Measurements from ENCODE around the gene C22orf42. TPM values are rescaled to one million over a fixed set of nuclear protein-coding genes. Genes with fewer than 3 reads are reported as not detected.
A peak's percentile ranks its signal among the peaks of the same experiment; 100 is the strongest.
"Not testable (repeated sequence)": the region's sequence is repeated elsewhere in the genome, so short reads cannot be mapped to it uniquely, and the experiment has no call there.

The C22orf42 gene
- total and polyA plus RNA-seq, 2 donors (not counting 1 experiment from before 2014, with no cell fraction given), result not detected

- H4K20me1 ChIP-seq (ENCODE audit: control insufficient read depth, insufficient read depth, low read length, poor library complexity, severe bottlenecking); H3K36me3 ChIP-seq (replicated peaks in 1 of 2; ENCODE audit: control extremely low read depth in 1 of 2, control insufficient read depth in 1 of 2, extremely low read depth in 1 of 2, insufficient read depth in 2 of 2, low read length in 1 of 2); H3K9me3 Mint-ChIP-seq (ENCODE audit: insufficient read depth); H3K27me3 Mint-ChIP-seq; H3K27me3 ChIP-seq (replicated peaks in 1 of 4; ENCODE audit: control extremely low read depth in 1 of 4, control insufficient read depth in 3 of 4, insufficient read depth in 4 of 4, low read length in 3 of 4); POLR2A ChIA-PET; CTCF ChIA-PET; H3K79me2 ChIP-seq (ENCODE audit: control insufficient read depth, insufficient read depth, low read length); H3K9me3 ChIP-seq (ENCODE audit: control extremely low read depth in 1 of 3, control insufficient read depth in 2 of 3, insufficient read depth in 1 of 3, low read length in 2 of 3); H3K4me1 ChIP-seq (ENCODE audit: control insufficient read depth in 2 of 2, insufficient read depth in 2 of 2, low read length in 2 of 2): not testable (repeated sequence)
- 40% methylated on average over 16 of the region's 16 CpGs for WGBS (ENCODE audit: insufficient coverage)
- Histone ChIP-seq H3K4me3 (ENCODE audit: control extremely low read depth in 1 of 5, extremely low read depth in 1 of 5, insufficient read depth in 1 of 5, low read depth in 2 of 5, low read length in 4 of 5) (peak overlapping the region in 4 of 5 experiments; percentile 42 to 58 (median 50)), H3K9ac (ENCODE audit: low read length) (peak overlapping the region; percentile 53), H2AFZ (ENCODE audit: insufficient read depth, low read depth, low read length, poor library complexity, severe bottlenecking) (peak overlapping the region; percentile 70), H3K27ac (ENCODE audit: low read length in 2 of 2) (peak overlapping the region in 1 of 2 donors; percentile 57), H3K4me2 (replicated peaks; ENCODE audit: low read depth, low read length, poor library complexity, severe bottlenecking) (peak overlapping the region; percentile 51)
- Mint-ChIP-seq H3K27ac (peak overlapping the region; percentile 82), H3K4me3 (peak overlapping the region; percentile 90), H3K4me1 (peaks cover 10% of the 10 kb centered on the region)
- intact Hi-C loops (cut with micrococcal nuclease), result loop anchor here (2.0 to 10.0 kb wide), 2 partner anchors 277 to 337 kb away; partner anchors contain the start of genes FBXO7 and RTCB
- DNase-seq (peak; percentile 71), ATAC-seq (ENCODE audit: low read depth) (peak; percentile 64)
Measured at GRCh38 chr22:32137731-32138324, 21.3 kb downstream of the C22orf42 start.

GRCh38 chr22:32136881-32137280 is 22.2 kb downstream of the C22orf42 start:
- H3K36me3 ChIP-seq (replicated peaks in 1 of 2; ENCODE audit: control extremely low read depth in 1 of 2, control insufficient read depth in 1 of 2, extremely low read depth in 1 of 2, insufficient read depth in 2 of 2, low read length in 1 of 2); H2AFZ ChIP-seq (ENCODE audit: insufficient read depth, low read depth, low read length, poor library complexity, severe bottlenecking); H3K9me3 ChIP-seq (ENCODE audit: control extremely low read depth in 1 of 3, control insufficient read depth in 2 of 3, insufficient read depth in 1 of 3, low read length in 2 of 3); H3K4me3 ChIP-seq (ENCODE audit: control extremely low read depth in 1 of 5, extremely low read depth in 1 of 5, insufficient read depth in 1 of 5, low read depth in 2 of 5, low read length in 4 of 5); H3K9ac ChIP-seq (ENCODE audit: low read length); H3K27me3 Mint-ChIP-seq; POLR2A ChIA-PET; H3K27me3 ChIP-seq (replicated peaks in 1 of 4; ENCODE audit: control extremely low read depth in 1 of 4, control insufficient read depth in 3 of 4, insufficient read depth in 4 of 4, low read length in 3 of 4); H3K4me3 Mint-ChIP-seq; H3K27ac Mint-ChIP-seq; H3K79me2 ChIP-seq (ENCODE audit: control insufficient read depth, insufficient read depth, low read length); H3K4me2 ChIP-seq (replicated peaks; ENCODE audit: low read depth, low read length, poor library complexity, severe bottlenecking); CTCF ChIA-PET; H3K4me1 ChIP-seq (ENCODE audit: control insufficient read depth in 2 of 2, insufficient read depth in 2 of 2, low read length in 2 of 2); ATAC-seq (ENCODE audit: low read depth); H3K27ac ChIP-seq (ENCODE audit: low read length in 2 of 2); DNase-seq; H3K9me3 Mint-ChIP-seq (ENCODE audit: insufficient read depth); H4K20me1 ChIP-seq (ENCODE audit: control insufficient read depth, insufficient read depth, low read length, poor library complexity, severe bottlenecking): not testable (repeated sequence)
- 90% methylated on average over 4 of the region's 4 CpGs for WGBS (ENCODE audit: insufficient coverage)
- H3K4me1 Mint-ChIP-seq, result peaks cover 10% of the 10 kb centered on the region
- intact Hi-C loops (cut with micrococcal nuclease), result loop anchor here (10.0 kb wide), 1 partner anchor 278 kb away; the partner anchor contains the start of gene RTCB

GRCh38 chr22:32135958-32136357 is 23.1 kb downstream of the C22orf42 start:
- CTCF ChIA-PET, result not testable (repeated sequence)

GRCh38 chr22:32134796-32135195 is 24.3 kb downstream of the C22orf42 start:
- WGBS (ENCODE audit: insufficient coverage), result 95% methylated on average over 14 of the region's 14 CpGs
- not testable (repeated sequence) for H3K27ac Mint-ChIP-seq

More at GRCh38 chr22:32135958-32136357, 23.1 kb downstream of the C22orf42 start:
- H3K4me2 ChIP-seq (replicated peaks; ENCODE audit: low read depth, low read length, poor library complexity, severe bottlenecking); H3K4me1 ChIP-seq (ENCODE audit: control insufficient read depth in 2 of 2, insufficient read depth in 2 of 2, low read length in 2 of 2); POLR2A ChIA-PET; H3K27ac Mint-ChIP-seq; H3K9me3 Mint-ChIP-seq (ENCODE audit: insufficient read depth); H3K27me3 Mint-ChIP-seq; ATAC-seq (ENCODE audit: low read depth); H3K27me3 ChIP-seq (replicated peaks in 1 of 4; ENCODE audit: control extremely low read depth in 1 of 4, control insufficient read depth in 3 of 4, insufficient read depth in 4 of 4, low read length in 3 of 4); H3K9me3 ChIP-seq (ENCODE audit: control extremely low read depth in 1 of 3, control insufficient read depth in 2 of 3, insufficient read depth in 1 of 3, low read length in 2 of 3); H4K20me1 ChIP-seq (ENCODE audit: control insufficient read depth, insufficient read depth, low read length, poor library complexity, severe bottlenecking); H3K27ac ChIP-seq (ENCODE audit: low read length in 2 of 2); H3K4me3 ChIP-seq (ENCODE audit: control extremely low read depth in 1 of 5, extremely low read depth in 1 of 5, insufficient read depth in 1 of 5, low read depth in 2 of 5, low read length in 4 of 5); H3K9ac ChIP-seq (ENCODE audit: low read length); H3K79me2 ChIP-seq (ENCODE audit: control insufficient read depth, insufficient read depth, low read length); H3K36me3 ChIP-seq (replicated peaks in 1 of 2; ENCODE audit: control extremely low read depth in 1 of 2, control insufficient read depth in 1 of 2, extremely low read depth in 1 of 2, insufficient read depth in 2 of 2, low read length in 1 of 2); H2AFZ ChIP-seq (ENCODE audit: insufficient read depth, low read depth, low read length, poor library complexity, severe bottlenecking); H3K4me3 Mint-ChIP-seq; DNase-seq: not testable (repeated sequence)
- H3K4me1 Mint-ChIP-seq, result peaks cover 10% of the 10 kb centered on the region
- 76% methylated on average over 2 of the region's 3 CpGs for WGBS (ENCODE audit: insufficient coverage)
- intact Hi-C loops (cut with micrococcal nuclease), result loop anchor here (10.0 kb wide), 1 partner anchor 279 kb away; the partner anchor contains the start of gene RTCB

More at GRCh38 chr22:32134796-32135195, 24.3 kb downstream of the C22orf42 start:
- ATAC-seq (ENCODE audit: low read depth); H3K4me2 ChIP-seq (replicated peaks; ENCODE audit: low read depth, low read length, poor library complexity, severe bottlenecking); CTCF ChIA-PET; H3K36me3 ChIP-seq (replicated peaks in 1 of 2; ENCODE audit: control extremely low read depth in 1 of 2, control insufficient read depth in 1 of 2, extremely low read depth in 1 of 2, insufficient read depth in 2 of 2, low read length in 1 of 2); H3K9ac ChIP-seq (ENCODE audit: low read length); H2AFZ ChIP-seq (ENCODE audit: insufficient read depth, low read depth, low read length, poor library complexity, severe bottlenecking); H3K4me3 ChIP-seq (ENCODE audit: control extremely low read depth in 1 of 5, extremely low read depth in 1 of 5, insufficient read depth in 1 of 5, low read depth in 2 of 5, low read length in 4 of 5); H3K9me3 ChIP-seq (ENCODE audit: control extremely low read depth in 1 of 3, control insufficient read depth in 2 of 3, insufficient read depth in 1 of 3, low read length in 2 of 3); H4K20me1 ChIP-seq (ENCODE audit: control insufficient read depth, insufficient read depth, low read length, poor library complexity, severe bottlenecking); H3K9me3 Mint-ChIP-seq (ENCODE audit: insufficient read depth); POLR2A ChIA-PET; H3K79me2 ChIP-seq (ENCODE audit: control insufficient read depth, insufficient read depth, low read length); H3K27me3 ChIP-seq (replicated peaks in 1 of 4; ENCODE audit: control extremely low read depth in 1 of 4, control insufficient read depth in 3 of 4, insufficient read depth in 4 of 4, low read length in 3 of 4); H3K4me1 ChIP-seq (ENCODE audit: control insufficient read depth in 2 of 2, insufficient read depth in 2 of 2, low read length in 2 of 2); DNase-seq; H3K27ac ChIP-seq (ENCODE audit: low read length in 2 of 2); H3K4me3 Mint-ChIP-seq: not testable (repeated sequence)
- intact Hi-C loops (cut with micrococcal nuclease), result loop anchor here (10.0 kb wide), 1 partner anchor 280 kb away; the partner anchor contains the start of gene RTCB
- Mint-ChIP-seq H3K27me3 (peaks cover 11% of the 10 kb centered on the region), H3K4me1 (peaks cover 10% of the 10 kb centered on the region)
